K562 (cell line): ENCODE data around the gene ADGRB3. TPM values are rescaled to one million over a fixed set of nuclear protein-coding genes. Genes with fewer than 3 reads are reported as not detected.

Experiments
- ATAC-seq: fragments of 200-7000 bp; cut with Tn5 transposase; 3 replicates; pipeline ENCODE4 v1.9.1; 2020; ENCODE audit warnings: moderate library complexity
- BruUV-seq: library from RNA; stranded (reverse); fragments of 400-500 nt; replicated peaks from 2 replicates; lab custom pipeline; 2021; lab: Mats Ljungman, UMichigan
- CTCF ChIA-PET: fragments of 300-600 bp; formaldehyde crosslinking; extraction: SDS; loops from one replicate; lab custom pipeline; 2021; ENCODE audit warnings: low intra/inter-chr PET ratio; lab: Yijun Ruan, JAX
- POLR2A ChIA-PET: fragments of 300-600, 350-650 bp; sonication (Branson Sonifier 250); formaldehyde crosslinking; extraction: SDS; loops from one replicate; lab custom pipeline; 2021; ENCODE audit warnings: antibody characterized with exemption, inconsistent platforms; lab: Yijun Ruan, JAX
- DNase-seq, 4 experiments: peaks; one replicate each; pipeline versions ENCODE4 v3.0.0 to v3.0.0-alpha.2; 2011 to 2018; ENCODE audit warnings: low spot score in 3 of 4, mixed read lengths in 3 of 4; ENCODE audit errors: extremely low read depth in 1 of 4
- FAIRE-seq: peaks from 2 replicates; lab custom pipeline; 2011; peaks lifted over from hg19 to GRCh38; lab: Jason Lieb, UNC
- H2AFZ ChIP-seq: 2 replicates; pipeline ENCODE4 v1.6.0; 2011; ENCODE audit warnings: low read depth, low read length, control low read depth, inconsistent platforms
- H3K27ac ChIP-seq: fragments of 200-600 bp; 3 replicates; pipeline ENCODE4 v1.8.0; 2011; ENCODE audit warnings: low read depth, mild to moderate bottlenecking, control low read depth, inconsistent platforms, low read length, moderate library complexity, mixed read lengths; ENCODE audit errors: extremely low read depth
- H3K27me3 ChIP-seq, 2 experiments: fragments of 300-600 bp in 1 of 2; 2 replicates in 1 of 2; 3 replicates in 1 of 2; pipeline versions ENCODE4 v1.6.0 to v1.8.0; 2011; ENCODE audit warnings: inconsistent platforms in 2 of 2, low read length in 2 of 2, mild to moderate bottlenecking in 1 of 2, mixed read lengths in 1 of 2, moderate library complexity in 1 of 2; ENCODE audit not compliant: control insufficient read depth in 2 of 2, insufficient read depth in 2 of 2
- H3K36me3 ChIP-seq: fragments of 300-600 bp; 3 replicates; pipeline ENCODE4 v1.8.0; 2011; ENCODE audit warnings: mild to moderate bottlenecking, low read length, inconsistent platforms; ENCODE audit not compliant: control insufficient read depth, insufficient read depth
- H3K4me1 ChIP-seq, 2 experiments: fragments of 200-600 bp in 1 of 2; replicated peaks in 1 of 2; 2 replicates in 1 of 2; 3 replicates in 1 of 2; pipeline versions ENCODE4 v1.5.1 to v1.8.0; 2011; ENCODE audit warnings: inconsistent platforms in 2 of 2, low read length in 2 of 2, mild to moderate bottlenecking in 1 of 2, mixed read lengths in 1 of 2, moderate library complexity in 1 of 2; ENCODE audit not compliant: control insufficient read depth in 2 of 2, insufficient read depth in 2 of 2
- H3K4me2 ChIP-seq: 2 replicates; pipeline ENCODE4 v1.6.1; 2011; ENCODE audit warnings: low read length, control low read depth, inconsistent platforms, mixed read lengths; ENCODE audit not compliant: insufficient read depth
- H3K4me3 ChIP-seq: fragments of 200-600 bp; sonication (generic), shearing (Covaris generic); 2 replicates; pipeline ENCODE4 v1.5.1; 2016; ENCODE audit warnings: control low read depth, inconsistent platforms
- H3K79me2 ChIP-seq: fragments of 200-600 bp; 3 replicates; pipeline ENCODE4 v1.8.0; 2011; ENCODE audit warnings: low read length, inconsistent platforms; ENCODE audit not compliant: control insufficient read depth, insufficient read depth
- H3K9ac ChIP-seq, 2 experiments: 2 replicates each; pipeline versions ENCODE4 v1.6.0 to v1.6.1; 2011; ENCODE audit warnings: low read depth in 2 of 2, low read length in 2 of 2, control low read depth in 1 of 2, inconsistent platforms in 1 of 2, mild to moderate bottlenecking in 1 of 2, mixed read lengths in 1 of 2; ENCODE audit not compliant: insufficient read depth in 1 of 2
- H3K9me1 ChIP-seq: one replicate; pipeline ENCODE4 v1.6.0; 2011; ENCODE audit warnings: inconsistent platforms, mild to moderate bottlenecking, low read length, moderate library complexity; ENCODE audit not compliant: control insufficient read depth, insufficient read depth
- H3K9me3 ChIP-seq: replicated peaks from 2 replicates; pipeline ENCODE4 v1.5.1; 2011; ENCODE audit warnings: low read depth, low read length, inconsistent platforms; ENCODE audit not compliant: control insufficient read depth, insufficient read depth
- H4K20me1 ChIP-seq: replicated peaks from 2 replicates; pipeline ENCODE4 v1.6.1; 2011; ENCODE audit warnings: low read length, inconsistent platforms, mixed read lengths; ENCODE audit not compliant: control insufficient read depth, insufficient read depth
- CEBPB ChIP-seq: fragments of 450-650 bp; IDR thresholded peaks from 2 replicates; pipeline ENCODE4 v1.6.1; 2016; ENCODE audit warnings: missing genetic modification characterization, missing compliant biosample characterization
- CTCF ChIP-seq, 3 experiments: IDR thresholded peaks in 2 of 3; conservative IDR thresholded peaks in 1 of 3; 2 replicates each; pipeline ENCODE4 v1.5.1; 2011 to 2012; ENCODE audit warnings: low read length in 3 of 3, mild to moderate bottlenecking in 3 of 3, control low read depth in 2 of 3, improper control_type of control experiment in 1 of 3, inconsistent platforms in 1 of 3, low read depth in 1 of 3, mixed read lengths in 1 of 3, moderate library complexity in 1 of 3; ENCODE audit not compliant: insufficient read depth in 2 of 3
- DNMT1 ChIP-seq: fragments of 450-650 bp; IDR thresholded peaks from 2 replicates; pipeline ENCODE4 v1.6.1; 2016; ENCODE audit warnings: antibody characterized with exemption, mild to moderate bottlenecking
- ESRRB ChIP-seq: fragments of 250-450 bp; sonication (Bioruptor Pico); IDR thresholded peaks from 2 replicates; pipeline ENCODE4 v1.5.0; 2020; ENCODE audit warnings: mild to moderate bottlenecking, moderate library complexity, borderline replicate concordance
- EWSR1 ChIP-seq: fragments of 450-650 bp; IDR thresholded peaks from 2 replicates; pipeline ENCODE4 v1.6.1; 2018; ENCODE audit warnings: borderline replicate concordance, mild to moderate bottlenecking, low read depth, moderate library complexity; ENCODE audit not compliant: partially characterized antibody
- KDM5B ChIP-seq: fragments of 200-600 bp; sonication (generic); IDR thresholded peaks from 2 replicates; pipeline ENCODE4 v1.6.1; 2012; ENCODE audit warnings: low read depth, mild to moderate bottlenecking, moderate library complexity, low read length, control low read depth, inconsistent platforms; ENCODE audit not compliant: insufficient replicate concordance
- MXD1 ChIP-seq: fragments of 250-450 bp; sonication (Bioruptor Pico); IDR thresholded peaks from 2 replicates; pipeline ENCODE4 v1.8.0; 2021; ENCODE audit warnings: borderline replicate concordance, mild to moderate bottlenecking, moderate library complexity; ENCODE audit not compliant: poor library complexity, severe bottlenecking
- NELFE ChIP-seq: IDR thresholded peaks from 2 replicates; pipeline ENCODE4 v1.6.1; 2011; ENCODE audit warnings: mild to moderate bottlenecking; ENCODE audit not compliant: insufficient read depth, insufficient read length
- PRPF4 ChIP-seq: fragments of 200-400 bp; formaldehyde crosslinking; IDR thresholded peaks from one replicate; pipeline ENCODE4 v1.6.1; 2017; ENCODE audit warnings: low read length, low read depth, mild to moderate bottlenecking; ENCODE audit not compliant: insufficient read depth, poor library complexity, severe bottlenecking
- TEAD2 ChIP-seq: fragments of 450-650 bp; IDR thresholded peaks from 2 replicates; pipeline ENCODE4 v1.6.1; 2016; ENCODE audit warnings: missing genetic modification characterization, control low read depth, missing compliant biosample characterization
- TGIF2 ChIP-seq: sonication (generic); formaldehyde crosslinking; IDR thresholded peaks from 2 replicates; pipeline ENCODE4 v1.8.1; 2022; ENCODE audit warnings: mild to moderate bottlenecking, missing genetic modification reagents, moderate library complexity
- YY1 ChIP-seq, 3 experiments: IDR thresholded peaks; 2 replicates each; pipeline ENCODE4 v1.6.1; 2011; ENCODE audit warnings: low read length in 2 of 3, mild to moderate bottlenecking in 2 of 3, moderate library complexity in 2 of 3, borderline replicate concordance in 1 of 3, control low read depth in 1 of 3, low read depth in 1 of 3; ENCODE audit not compliant: insufficient read depth in 3 of 3, insufficient replicate concordance in 2 of 3, control insufficient read depth in 1 of 3, insufficient read length in 1 of 3; ENCODE audit errors: extremely low read depth in 1 of 3
- ZNF408 ChIP-seq: fragments of 250-450 bp; sonication (Bioruptor Pico); IDR thresholded peaks from 2 replicates; pipeline ENCODE4 v1.4.0; 2020; ENCODE audit warnings: low read depth, mild to moderate bottlenecking, moderate library complexity
- ZNF696 ChIP-seq: fragments of 250-450 bp; sonication (Bioruptor Pico); conservative IDR thresholded peaks from 2 replicates; pipeline ENCODE4 v1.4.0; 2020; ENCODE audit warnings: mild to moderate bottlenecking, moderate library complexity
- WGBS: fragments of 100-300 bp; shearing (Covaris generic); methylation state at CpG from one replicate; pipeline ENCODE4 v1.1.6; 2016; ENCODE audit warnings: low coverage, mixed read lengths; ENCODE audit not compliant: insufficient coverage; ENCODE audit errors: missing lambda C conversion rate; 5-methylcytosine and 5-hydroxymethylcytosine counted together
- in situ Hi-C: fragments of 300-500 bp; cut with MboI; formaldehyde crosslinking; loops from 4 replicates; pipeline ENCODE4 v1.15.0; 2018; ENCODE audit warnings: inconsistent platforms, mixed read lengths
- intact Hi-C: fragments of 100-400 bp; cut with micrococcal nuclease; formaldehyde crosslinking; loops from 2 replicates; pipeline ENCODE4 v1.14.2; 2022
- polyA plus RNA-seq, 8 experiments: library from polyadenylated mRNA; depleted of rRNA in 4 of 8; stranded (reverse) in 5 of 8; unstranded in 3 of 8; fragments of >200 nt; fragmentation: Nextera tagmentation in 2 of 8; fragmentation: Illumina TruSeq in 1 of 8; extraction: Ambion mirVana in 2 of 8; extraction: Trizol in 1 of 8; gene quantifications; 2 replicates each; pipeline versions ENCODE4 v1.2.1 to v1.2.3, GENCODE V29; 2011 to 2014; ENCODE audit warnings: inconsistent platforms in 1 of 8, missing spikeins in 1 of 8
- total RNA-seq, 7 experiments: library from RNA; depleted of rRNA in 6 of 7; stranded (reverse); fragments of >200 nt in 6 of 7; fragmentation: Illumina TruSeq in 2 of 7; extraction: Trizol in 2 of 7; gene quantifications; 2 replicates each; pipeline versions ENCODE4 v1.2.1 to v1.2.3, GENCODE V29; 2011 to 2021; ENCODE audit warnings: low replicate concordance in 1 of 7

ADGRB3 gene
- total and polyA plus RNA-seq, 9 of the 15 experiments (the other 6 are each of a cell fraction or from before 2014, with no cell fraction given), result 0.90 to 7.8 (median 2.4) TPM

GRCh38 chr6:69362209-69362608 lies 727.1 kb downstream of the ADGRB3 start:
- Histone ChIP-seq H3K4me1 (no peaks in the 10 kb centered on the region), H3K9ac (no peak overlapping the region), H3K4me3 (no peak overlapping the region), H3K27ac (no peak overlapping the region), H2AFZ (no peak overlapping the region), H3K27me3 (no peaks in the 10 kb centered on the region), H3K36me3 (no peaks in the 10 kb centered on the region), H3K9me1 (no peaks in the 10 kb centered on the region), H4K20me1 (no peaks in the 10 kb centered on the region), H3K79me2 (no peaks in the 10 kb centered on the region), H3K4me2 (no peak overlapping the region), H3K9me3 (no peaks in the 10 kb centered on the region)
- no TSS peak for BruUV-seq
- intact Hi-C loops (no loop called here), in situ Hi-C loops (no loop called here)
- FAIRE-seq, result no peak
- no peak for ATAC-seq
- no peak for DNase-seq
- CTCF ChIA-PET, result no interaction called here
- POLR2A ChIA-PET, result no interaction called here
- 4% methylated on average over 3 of the region's 3 CpGs for WGBS
- no peak for TF ChIP-seq PRPF4
- no peak for TF ChIP-seq ZNF408 (CRISPR knock-in tag)
- TF ChIP-seq KDM5B, result no peak
- TF ChIP-seq DNMT1, result no peak
- no peak for TF ChIP-seq YY1 (IDR thresholded peaks at IDR 0.05; ENCODE audit: borderline replicate concordance in 1 of 3, control insufficient read depth in 1 of 3, extremely low read depth in 1 of 3, insufficient read depth in 3 of 3, insufficient read length in 1 of 3, insufficient replicate concordance in 2 of 3, low read depth in 1 of 3, low read length in 2 of 3)
- no peak for TF ChIP-seq MXD1 (CRISPR knock-in tag)
- TF ChIP-seq CEBPB, result no peak
- no peak for TF ChIP-seq TEAD2 (tag)
- TF ChIP-seq NELFE, result no peak
- TF ChIP-seq EWSR1, result no peak
- no peak for TF ChIP-seq CTCF (IDR thresholded peaks at IDR 0.05 in 2 of 3, conservative IDR thresholded peaks at IDR 0.05 in 1 of 3; ENCODE audit: insufficient read depth in 2 of 3, low read depth in 1 of 3, low read length in 3 of 3)
- TF ChIP-seq ZNF696 (CRISPR knock-in tag), result no peak
- TF ChIP-seq TGIF2 (CRISPR knock-in tag), result no peak
- TF ChIP-seq ESRRB (CRISPR knock-in tag), result no peak
